ENCODE results near the gene PTRH1.

Gene PTRH1

GRCh38 chr9:127741831-127742434 is 26.5 kb upstream of the PTRH1 start:
- DNase-seq (ENCODE audit: low spot score): no peak

GRCh38 chr9:127739614-127740330 is 24.3 kb upstream of the PTRH1 start:
- no peak for DNase-seq (ENCODE audit: low spot score)

- DNase-seq (ENCODE audit: low spot score): no peak
Measured at GRCh38 chr9:127738666-127739065, 23.2 kb upstream of the PTRH1 start.

- no peak for DNase-seq (ENCODE audit: low spot score)
Measured at GRCh38 chr9:127735530-127736185, 20.2 kb upstream of the PTRH1 start.

- peak; percentile 98 for DNase-seq (ENCODE audit: low spot score)
Measured at GRCh38 chr9:127734747-127735529, 19.5 kb upstream of the PTRH1 start, which contains the start of gene TOR2A. Gene TOR2A, minus strand, starts transcription at chr9:127735294. Its CDS starts 24 bp downstream, at chr9:127735270.

- DNase-seq (ENCODE audit: low spot score): no peak
Measured at GRCh38 chr9:127734247-127734746, 18.8 kb upstream of the PTRH1 start.

- DNase-seq (ENCODE audit: low spot score): no peak
Measured at GRCh38 chr9:127733614-127734013, 18.2 kb upstream of the PTRH1 start.

GRCh38 chr9:127732444-127732843 is 17.0 kb upstream of the PTRH1 start:
- no peak for DNase-seq (ENCODE audit: low spot score)

- no peak for DNase-seq (ENCODE audit: low spot score)
Measured at GRCh38 chr9:127731938-127732337, 16.5 kb upstream of the PTRH1 start.

GRCh38 chr9:127730799-127731410 is 15.4 kb upstream of the PTRH1 start:
- DNase-seq (ENCODE audit: low spot score): no peak

- DNase-seq (ENCODE audit: low spot score): no peak
Measured at GRCh38 chr9:127730262-127730661, 14.8 kb upstream of the PTRH1 start.

- DNase-seq (ENCODE audit: low spot score): no peak
Measured at GRCh38 chr9:127729522-127730256, 14.2 kb upstream of the PTRH1 start.

GRCh38 chr9:127728808-127729207 is 13.3 kb upstream of the PTRH1 start:
- DNase-seq (ENCODE audit: low spot score): no peak

- no peak for DNase-seq (ENCODE audit: low spot score)
Measured at GRCh38 chr9:127726871-127727270, 11.4 kb upstream of the PTRH1 start.

GRCh38 chr9:127724012-127724411 is 8.5 kb upstream of the PTRH1 start:
- no peak for DNase-seq (ENCODE audit: low spot score)

GRCh38 chr9:127723444-127723843 is 8.0 kb upstream of the PTRH1 start:
- DNase-seq (ENCODE audit: low spot score): no peak

GRCh38 chr9:127723013-127723412 is 7.5 kb upstream of the PTRH1 start:
- DNase-seq (ENCODE audit: low spot score): no peak

GRCh38 chr9:127722055-127722745 is 6.7 kb upstream of the PTRH1 start:
- DNase-seq (ENCODE audit: low spot score): no peak

GRCh38 chr9:127721391-127721821 is 5.9 kb upstream of the PTRH1 start:
- DNase-seq (ENCODE audit: low spot score): no peak

GRCh38 chr9:127720865-127721227 is 5.4 kb upstream of the PTRH1 start:
- DNase-seq (ENCODE audit: low spot score): no peak

Measured in left forelimb (tissue), 1 donor.